ENCODE data around the gene ASB15. TPM values are rescaled to one million over a fixed set of nuclear protein-coding genes. Genes with fewer than 3 reads are reported as not detected.

The ASB15 gene
- total and polyA plus RNA-seq, 2 of the 13 experiments (the other 11 are each of a cell fraction or from before 2014, with no cell fraction given), result not detected

GRCh38 chr7:123557398-123558288 is 44.0 kb upstream of the ASB15 start, which contains the start of gene NDUFA5 (continued):
- TF ChIP-seq NFATC3 (CRISPR knock-in tag; IDR thresholded peaks at IDR 0.05) (no peak), HNRNPLL (IDR thresholded peaks at IDR 0.05; ENCODE audit: low read depth, low read length, poor library complexity, severe bottlenecking) (no peak), ATF6 (CRISPR knock-in tag; conservative IDR thresholded peaks at IDR 0.05) (no peak), ZNF326 (CRISPR knock-in tag; IDR thresholded peaks at IDR 0.05; ENCODE audit: borderline replicate concordance) (no peak), HNF4A (CRISPR knock-in tag; IDR thresholded peaks at IDR 0.05) (peak; percentile 26; the same call in 1 of the 2 replicates), ZNF639 (CRISPR knock-in tag; conservative IDR thresholded peaks at IDR 0.05) (no peak), SALL2 (CRISPR knock-in tag; IDR thresholded peaks at IDR 0.05) (peak; percentile 32; the same call in 1 of the 2 replicates), BCL6 (CRISPR knock-in tag; IDR thresholded peaks at IDR 0.05) (no peak), SRSF1 (optimal IDR thresholded peaks at IDR 0.05; ENCODE audit: low read depth, low read length) (no peak), ZNF205 (CRISPR knock-in tag; IDR thresholded peaks at IDR 0.05) (no peak), ZNF44 (CRISPR knock-in tag; IDR thresholded peaks at IDR 0.05) (no peak), ZNF614 (CRISPR knock-in tag; IDR thresholded peaks at IDR 0.05; ENCODE audit: borderline replicate concordance) (no peak; the same call in 1 of the 2 replicates), ZBTB4 (CRISPR knock-in tag; IDR thresholded peaks at IDR 0.05; ENCODE audit: borderline replicate concordance) (peak; percentile 66; the same call in 1 of the 2 replicates), ZNF556 (CRISPR knock-in tag; IDR thresholded peaks at IDR 0.05; ENCODE audit: borderline replicate concordance) (peak; percentile 61; the same call in 1 of the 2 replicates), NCOA5 (CRISPR knock-in tag; IDR thresholded peaks at IDR 0.05) (no peak), SNAPC5 (CRISPR knock-in tag; IDR thresholded peaks at IDR 0.05; ENCODE audit: borderline replicate concordance) (peak; percentile 72; the same call in 1 of the 2 replicates), TRIM22 (IDR thresholded peaks at IDR 0.05) (no peak), ZNF782 (CRISPR knock-in tag; IDR thresholded peaks at IDR 0.05; ENCODE audit: borderline replicate concordance) (no peak), ZNF691 (CRISPR knock-in tag; IDR thresholded peaks at IDR 0.05; ENCODE audit: borderline replicate concordance, low read depth) (no peak)
